Calu3 (cell line): ENCODE data around the gene APOBR. TPM values are rescaled to one million over a fixed set of nuclear protein-coding genes. Genes with fewer than 3 reads are reported as not detected.

Experiments used
- BruUV-seq: library from RNA; stranded (reverse); fragments of 400-500 nt; replicated peaks from 2 replicates; lab custom pipeline; 2021; lab: Mats Ljungman, UMichigan
- CTCF ChIA-PET: fragments of 300-600 bp; sonication (Branson Sonifier 250); formaldehyde crosslinking; loops from one replicate; lab custom pipeline; 2022; ENCODE audit warnings: antibody characterized with exemption; lab: Charles Lee
- DNase-seq: peaks from one replicate; pipeline ENCODE4 v3.0.0; 2022
- H3K27ac Mint-ChIP-seq: one replicate; pipeline ENCODE4 v1.8.0; 2022; ENCODE audit warnings: mixed read lengths; ENCODE audit not compliant: unreplicated experiment
- H3K27me3 Mint-ChIP-seq: one replicate; pipeline ENCODE4 v1.8.0; 2022; ENCODE audit warnings: mixed read lengths; ENCODE audit not compliant: unreplicated experiment
- H3K36me3 Mint-ChIP-seq: one replicate; pipeline ENCODE4 v1.8.0; 2022; ENCODE audit warnings: mild to moderate bottlenecking, moderate library complexity, mixed read lengths; ENCODE audit not compliant: insufficient read depth, unreplicated experiment
- H3K4me1 Mint-ChIP-seq: one replicate; pipeline ENCODE4 v1.8.0; 2022; ENCODE audit warnings: mild to moderate bottlenecking, low read depth, mixed read lengths; ENCODE audit not compliant: unreplicated experiment
- H3K4me3 Mint-ChIP-seq: one replicate; pipeline ENCODE4 v1.8.0; 2022; ENCODE audit warnings: mild to moderate bottlenecking, low read depth, moderate library complexity, mixed read lengths; ENCODE audit not compliant: unreplicated experiment
- H3K9me3 Mint-ChIP-seq: one replicate; pipeline ENCODE4 v1.8.0; 2022; ENCODE audit warnings: low read depth, mixed read lengths; ENCODE audit not compliant: unreplicated experiment
- CTCF ChIP-seq: fragments of 200-600 bp; IDR thresholded peaks from one replicate; pipeline ENCODE4 v1.8.0; 2022; ENCODE audit warnings: antibody characterized with exemption; ENCODE audit not compliant: unreplicated experiment
- intact Hi-C: fragments of 100-400 bp; cut with micrococcal nuclease; formaldehyde crosslinking; loops from one replicate; pipeline ENCODE4 v1.10.0; 2022; ENCODE audit not compliant: unreplicated experiment
- total RNA-seq: library from RNA; stranded (reverse); gene quantifications from 2 replicates; pipeline ENCODE4 v1.2.3, GENCODE V29; 2022

The APOBR gene
- total RNA-seq, 1 experiment from 2014 or later = 0.14 TPM

- Mint-ChIP-seq H3K27me3 (no peaks in the 10 kb centered on the region), H3K9me3 (no peaks in the 10 kb centered on the region), H3K4me3 (no peak overlapping the region), H3K4me1 (peaks cover 12% of the 10 kb centered on the region), H3K36me3 (no peaks in the 10 kb centered on the region), H3K27ac (no peak overlapping the region)
- DNase-seq = no peak
- no peak for TF ChIP-seq CTCF
- intact Hi-C loops = no loop called here
- no TSS peak for BruUV-seq
- CTCF ChIA-PET = no interaction called here
Observed at GRCh38 chr16:28537076-28537475, 42.6 kb downstream of the APOBR start.

- CTCF ChIA-PET = no interaction called here
- Mint-ChIP-seq H3K27me3 (no peaks in the 10 kb centered on the region), H3K4me3 (no peak overlapping the region), H3K9me3 (no peaks in the 10 kb centered on the region), H3K4me1 (peaks cover 2% of the 10 kb centered on the region), H3K36me3 (no peaks in the 10 kb centered on the region), H3K27ac (no peak overlapping the region)
- no peak for DNase-seq
- no peak for TF ChIP-seq CTCF
- BruUV-seq = no TSS peak
- intact Hi-C loops = no loop called here
Observed at GRCh38 chr16:28537964-28538732, 43.7 kb downstream of the APOBR start.

GRCh38 chr16:28538733-28539596 is 44.5 kb downstream of the APOBR start, which contains the start of gene NUPR1:
TSS of gene NUPR1 (minus strand) at chr16:28538974. CDS start at chr16:28538907, 67 bp downstream.
- no peaks in the 10 kb centered on the region for H3K36me3 Mint-ChIP-seq
- no peak within 1 kb of the TSS for H3K4me3 Mint-ChIP-seq
- intact Hi-C loops = no loop called here
- H3K27me3 Mint-ChIP-seq = no peaks in the 10 kb centered on the region
- TF ChIP-seq CTCF = no peak
- DNase-seq = no peak
- H3K9me3 Mint-ChIP-seq = no peaks in the 10 kb centered on the region
- no peak within 1 kb of the TSS for H3K27ac Mint-ChIP-seq
- CTCF ChIA-PET = no interaction called here
- no TSS peak for BruUV-seq
- no peaks in the 10 kb centered on the region for H3K4me1 Mint-ChIP-seq

GRCh38 chr16:28540346-28540745 is 45.9 kb downstream of the APOBR start:
- no peak overlapping the region for H3K27ac Mint-ChIP-seq
- no peak overlapping the region for H3K4me3 Mint-ChIP-seq
- H3K9me3 Mint-ChIP-seq = no peaks in the 10 kb centered on the region
- no peaks in the 10 kb centered on the region for H3K27me3 Mint-ChIP-seq
- CTCF ChIA-PET = interaction anchor here (0.6 to 1.0 kb wide), 2 partner anchors 10 to 50 kb away, joined by 6 to 7 read pairs; no protein-coding TSS in a partner anchor
- no peaks in the 10 kb centered on the region for H3K36me3 Mint-ChIP-seq
- no TSS peak for BruUV-seq
- no peaks in the 10 kb centered on the region for H3K4me1 Mint-ChIP-seq
- no peak for TF ChIP-seq CTCF
- no peak for DNase-seq
- intact Hi-C loops = no loop called here
